ENCODE results near the gene UNC13A. TPM values are rescaled to one million over a fixed set of nuclear protein-coding genes. Genes with fewer than 3 reads are reported as not detected.

The UNC13A gene
- total RNA-seq, 4 donors from 2014 or later: 0.16 TPM; not detected in 3

GRCh38 chr19:17703824-17704463, 15.8 kb upstream of the UNC13A start:
- Histone ChIP-seq H3K27ac (no peak overlapping the region), H3K9me3 (no peaks in the 10 kb centered on the region), H3K36me3 (no peaks in the 10 kb centered on the region), H3K4me1 (no peaks in the 10 kb centered on the region), H3K4me3 (no peak overlapping the region), H3K27me3 (peaks cover 20% of the 10 kb centered on the region)
- no peak for DNase-seq (ENCODE audit: low spot score in 2 of 2)
- 53% methylated on average over 11 of the region's 11 CpGs for WGBS
- TF ChIP-seq POLR2A (IDR thresholded peaks at IDR 0.05) (no peak), CTCF (IDR thresholded peaks at IDR 0.05) (peak; percentile 51 to 60)

- TF ChIP-seq POLR2AphosphoS5 (IDR thresholded peaks at IDR 0.05) (no peak), POLR2A (IDR thresholded peaks at IDR 0.05) (no peak), CTCF (IDR thresholded peaks at IDR 0.05) (no peak), EP300 (IDR thresholded peaks at IDR 0.05) (no peak)
- H3K4me3 ChIP-seq: no peak overlapping the region
- DNase-seq (ENCODE audit: low spot score in 2 of 2): no peak
- no peak overlapping the region for H3K27ac ChIP-seq
- peaks cover 63% of the 10 kb centered on the region for H3K27me3 ChIP-seq
- H3K9me3 ChIP-seq: no peaks in the 10 kb centered on the region
- 72% methylated on average over 2 of the region's 2 CpGs for WGBS
- H3K36me3 ChIP-seq: no peaks in the 10 kb centered on the region
- no peaks in the 10 kb centered on the region for H3K4me1 ChIP-seq
Observed at GRCh38 chr19:17695198-17695597, 7.0 kb upstream of the UNC13A start.

GRCh38 chr19:17692566-17692965, 4.4 kb upstream of the UNC13A start:
- H3K4me3 ChIP-seq: no peak overlapping the region
- peaks cover 8% of the 10 kb centered on the region for H3K4me1 ChIP-seq
- DNase-seq (ENCODE audit: low spot score in 2 of 2): no peak
- H3K36me3 ChIP-seq: no peaks in the 10 kb centered on the region
- H3K27me3 ChIP-seq: peaks cover 64% of the 10 kb centered on the region
- TF ChIP-seq EP300 (IDR thresholded peaks at IDR 0.05) (no peak), POLR2A (IDR thresholded peaks at IDR 0.05) (no peak), POLR2AphosphoS5 (IDR thresholded peaks at IDR 0.05) (no peak)
- H3K9me3 ChIP-seq: no peaks in the 10 kb centered on the region
- H3K27ac ChIP-seq: no peak overlapping the region
- 64% methylated on average over 4 of the region's 4 CpGs for WGBS

GRCh38 chr19:17688853-17689595, 870 bp upstream of the UNC13A start:
- H3K4me1 ChIP-seq: peaks cover 22% of the 10 kb centered on the region
- H3K27ac ChIP-seq: no peak overlapping the region
- no peak for DNase-seq (ENCODE audit: low spot score in 2 of 2)
- TF ChIP-seq CTCF (IDR thresholded peaks at IDR 0.05) (no peak), POLR2AphosphoS5 (IDR thresholded peaks at IDR 0.05) (no peak), POLR2A (IDR thresholded peaks at IDR 0.05) (no peak), EP300 (IDR thresholded peaks at IDR 0.05) (no peak)
- 56% methylated on average over 9 of the region's 10 CpGs for WGBS
- H3K36me3 ChIP-seq: no peaks in the 10 kb centered on the region
- peaks cover 80% of the 10 kb centered on the region for H3K27me3 ChIP-seq
- no peaks in the 10 kb centered on the region for H3K9me3 ChIP-seq
- no peak overlapping the region for H3K4me3 ChIP-seq

- H3K9me3 ChIP-seq: no peaks in the 10 kb centered on the region
- WGBS: 0% methylated on average over 18 of the region's 24 CpGs
- no peaks in the 10 kb centered on the region for H3K36me3 ChIP-seq
- DNase-seq (ENCODE audit: low spot score in 2 of 2): no peak
- TF ChIP-seq POLR2A (IDR thresholded peaks at IDR 0.05): no peak
- H3K27me3 ChIP-seq: peaks cover 81% of the 10 kb centered on the region
- no peak overlapping the region for H3K27ac ChIP-seq
- peaks cover 22% of the 10 kb centered on the region for H3K4me1 ChIP-seq
- H3K4me3 ChIP-seq: peak overlapping the region; percentile 17
Observed at GRCh38 chr19:17687141-17687856, 855 bp downstream of the UNC13A start.

GRCh38 chr19:17686592-17687024, 1.5 kb downstream of the UNC13A start:
- no peaks in the 10 kb centered on the region for H3K9me3 ChIP-seq
- no peak for DNase-seq (ENCODE audit: low spot score in 2 of 2)
- TF ChIP-seq CTCF (IDR thresholded peaks at IDR 0.05): no peak
- TF ChIP-seq EP300 (IDR thresholded peaks at IDR 0.05): no peak
- TF ChIP-seq POLR2A (IDR thresholded peaks at IDR 0.05): no peak
- TF ChIP-seq POLR2AphosphoS5 (IDR thresholded peaks at IDR 0.05): no peak
- peaks cover 88% of the 10 kb centered on the region for H3K27me3 ChIP-seq
- WGBS: 0% methylated on average over 20 of the region's 28 CpGs
- H3K36me3 ChIP-seq: no peaks in the 10 kb centered on the region
- no peak overlapping the region for H3K27ac ChIP-seq
- H3K4me1 ChIP-seq: peaks cover 22% of the 10 kb centered on the region
- H3K4me3 ChIP-seq: peak overlapping the region; percentile 17

Data from suprapubic skin (tissue), 4 donors.